ENCODE results near the gene SLC7A5. TPM values are rescaled to one million over a fixed set of nuclear protein-coding genes. Genes with fewer than 3 reads are reported as not detected.
"Not testable (repeated sequence)": the region's sequence is repeated elsewhere in the genome, so short reads cannot be mapped to it uniquely, and the experiment has no call there.

SLC7A5 gene
- polyA plus RNA-seq, 3 donors, result 4.9 to 40.0 (median 6.3) TPM

GRCh38 chr16:87896176-87896890 lies 27.0 kb upstream of the SLC7A5 start:
- not testable (repeated sequence) for DNase-seq (ENCODE audit: extremely low read depth in 1 of 11, low read depth in 9 of 11, low spot score in 4 of 11)

GRCh38 chr16:87895641-87896141 lies 26.4 kb upstream of the SLC7A5 start:
- DNase-seq (ENCODE audit: extremely low read depth in 1 of 11, low read depth in 9 of 11, low spot score in 4 of 11), result no peak

- not testable (repeated sequence) for DNase-seq (ENCODE audit: extremely low read depth in 1 of 11, low read depth in 9 of 11, low spot score in 4 of 11)
These were observed 24.7 kb upstream of the SLC7A5 start for GRCh38 chr16:87894005-87894404.

- DNase-seq (ENCODE audit: extremely low read depth in 1 of 11, low read depth in 9 of 11, low spot score in 4 of 11), result no peak
These were observed 22.5 kb upstream of the SLC7A5 start for GRCh38 chr16:87891764-87892163.

- DNase-seq (ENCODE audit: extremely low read depth in 1 of 11, low read depth in 9 of 11, low spot score in 4 of 11), result not testable (repeated sequence)
These were observed 20.5 kb upstream of the SLC7A5 start for GRCh38 chr16:87889762-87890161.

- DNase-seq (ENCODE audit: extremely low read depth in 1 of 11, low read depth in 9 of 11, low spot score in 4 of 11), result not testable (repeated sequence)
These were observed 19.0 kb upstream of the SLC7A5 start for GRCh38 chr16:87888346-87888745.

- not testable (repeated sequence) for DNase-seq (ENCODE audit: extremely low read depth in 1 of 11, low read depth in 9 of 11, low spot score in 4 of 11)
These were observed 18.6 kb upstream of the SLC7A5 start for GRCh38 chr16:87887931-87888330.

- DNase-seq (ENCODE audit: extremely low read depth in 1 of 11, low read depth in 9 of 11, low spot score in 4 of 11), result not testable (repeated sequence)
These were observed 16.2 kb upstream of the SLC7A5 start for GRCh38 chr16:87885371-87885967.

GRCh38 chr16:87882436-87883019 lies 13.2 kb upstream of the SLC7A5 start:
- no peak for DNase-seq (ENCODE audit: extremely low read depth in 1 of 11, low read depth in 9 of 11, low spot score in 4 of 11)

- no peak for DNase-seq (ENCODE audit: extremely low read depth in 1 of 11, low read depth in 9 of 11, low spot score in 4 of 11)
These were observed 12.3 kb upstream of the SLC7A5 start for GRCh38 chr16:87881324-87882200.

GRCh38 chr16:87880117-87880696 lies 10.9 kb upstream of the SLC7A5 start:
- no peak for DNase-seq (ENCODE audit: extremely low read depth in 1 of 11, low read depth in 9 of 11, low spot score in 4 of 11)

GRCh38 chr16:87879411-87880013 lies 10.2 kb upstream of the SLC7A5 start:
- DNase-seq (ENCODE audit: extremely low read depth in 1 of 11, low read depth in 9 of 11, low spot score in 4 of 11), result not testable (repeated sequence)

- no peak for DNase-seq (ENCODE audit: extremely low read depth in 1 of 11, low read depth in 9 of 11, low spot score in 4 of 11)
These were observed 9.4 kb upstream of the SLC7A5 start for GRCh38 chr16:87878704-87879103.

- DNase-seq (ENCODE audit: extremely low read depth in 1 of 11, low read depth in 9 of 11, low spot score in 4 of 11), result no peak
These were observed 8.7 kb upstream of the SLC7A5 start for GRCh38 chr16:87877942-87878507.

- DNase-seq (ENCODE audit: extremely low read depth in 1 of 11, low read depth in 9 of 11, low spot score in 4 of 11), result no peak
These were observed 5.5 kb upstream of the SLC7A5 start for GRCh38 chr16:87874639-87875427.

- not testable (repeated sequence) for DNase-seq (ENCODE audit: extremely low read depth in 1 of 11, low read depth in 9 of 11, low spot score in 4 of 11)
These were observed 1.3 kb upstream of the SLC7A5 start for GRCh38 chr16:87870418-87871291.

All from renal cortex interstitium (tissue), 11 donors.